ENCODE measurements around the gene PRR13. TPM values are rescaled to one million over a fixed set of nuclear protein-coding genes. Genes with fewer than 3 reads are reported as not detected.

Gene PRR13
- total and polyA plus RNA-seq, 2 of the 13 experiments (the other 11 are each of a cell fraction or from before 2014, with no cell fraction given) = 65.0 to 102 TPM

- TF ChIP-seq ZNF691 (CRISPR knock-in tag; IDR thresholded peaks at IDR 0.05; ENCODE audit: borderline replicate concordance, low read depth) (no peak), ZNF224 (CRISPR knock-in tag; IDR thresholded peaks at IDR 0.05) (0 out of 2 replicates have a peak, but pooled peaks have one; percentile 43), ZMAT3 (CRISPR knock-in tag; conservative IDR thresholded peaks at IDR 0.05) (no peak; the same call in 1 of the 2 replicates), MED1 (CRISPR knock-in tag; IDR thresholded peaks at IDR 0.05) (no peak), TBP (CRISPR knock-in tag; IDR thresholded peaks at IDR 0.05) (no peak), AGO2 (optimal IDR thresholded peaks at IDR 0.05; ENCODE audit: low read depth, low read length) (peak; percentile 94), KMT2B (CRISPR knock-in tag; IDR thresholded peaks at IDR 0.05) (no peak), SNAPC4 (CRISPR knock-in tag; IDR thresholded peaks at IDR 0.05) (no peak), ZNF598 (CRISPR knock-in tag; IDR thresholded peaks at IDR 0.05; ENCODE audit: borderline replicate concordance) (0 out of 2 replicates have a peak, but pooled peaks have one; percentile 6), ZNF850 (CRISPR knock-in tag; conservative IDR thresholded peaks at IDR 0.05) (0 out of 2 replicates have a peak, but pooled peaks have one; percentile 51), SOX5 (CRISPR knock-in tag; IDR thresholded peaks at IDR 0.05; ENCODE audit: borderline replicate concordance) (no peak), NFIC (IDR thresholded peaks at IDR 0.05; ENCODE audit: low read length) (no peak), ZNF704 (CRISPR knock-in tag; IDR thresholded peaks at IDR 0.05; ENCODE audit: borderline replicate concordance) (peak; percentile 37; the same call in 1 of the 2 replicates), MZF1 (CRISPR knock-in tag; IDR thresholded peaks at IDR 0.05; ENCODE audit: borderline replicate concordance) (no peak), PAX8 (CRISPR knock-in tag; IDR thresholded peaks at IDR 0.05; ENCODE audit: borderline replicate concordance) (no peak; the same call in 1 of the 2 replicates)
- TF ChIP-seq, protein P1, sequence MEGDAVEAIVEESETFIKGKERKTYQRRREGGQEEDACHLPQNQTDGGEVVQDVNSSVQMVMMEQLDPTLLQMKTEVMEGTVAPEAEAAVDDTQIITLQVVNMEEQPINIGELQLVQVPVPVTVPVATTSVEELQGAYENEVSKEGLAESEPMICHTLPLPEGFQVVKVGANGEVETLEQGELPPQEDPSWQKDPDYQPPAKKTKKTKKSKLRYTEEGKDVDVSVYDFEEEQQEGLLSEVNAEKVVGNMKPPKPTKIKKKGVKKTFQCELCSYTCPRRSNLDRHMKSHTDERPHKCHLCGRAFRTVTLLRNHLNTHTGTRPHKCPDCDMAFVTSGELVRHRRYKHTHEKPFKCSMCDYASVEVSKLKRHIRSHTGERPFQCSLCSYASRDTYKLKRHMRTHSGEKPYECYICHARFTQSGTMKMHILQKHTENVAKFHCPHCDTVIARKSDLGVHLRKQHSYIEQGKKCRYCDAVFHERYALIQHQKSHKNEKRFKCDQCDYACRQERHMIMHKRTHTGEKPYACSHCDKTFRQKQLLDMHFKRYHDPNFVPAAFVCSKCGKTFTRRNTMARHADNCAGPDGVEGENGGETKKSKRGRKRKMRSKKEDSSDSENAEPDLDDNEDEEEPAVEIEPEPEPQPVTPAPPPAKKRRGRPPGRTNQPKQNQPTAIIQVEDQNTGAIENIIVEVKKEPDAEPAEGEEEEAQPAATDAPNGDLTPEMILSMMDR (CRISPR knock-in tag; IDR thresholded peaks at IDR 0.05) = peak; percentile 51
- TF ChIP-seq, protein P2, sequence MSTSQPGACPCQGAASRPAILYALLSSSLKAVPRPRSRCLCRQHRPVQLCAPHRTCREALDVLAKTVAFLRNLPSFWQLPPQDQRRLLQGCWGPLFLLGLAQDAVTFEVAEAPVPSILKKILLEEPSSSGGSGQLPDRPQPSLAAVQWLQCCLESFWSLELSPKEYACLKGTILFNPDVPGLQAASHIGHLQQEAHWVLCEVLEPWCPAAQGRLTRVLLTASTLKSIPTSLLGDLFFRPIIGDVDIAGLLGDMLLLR (CRISPR knock-in tag; IDR thresholded peaks at IDR 0.05) = 0 out of 2 replicates have a peak, but pooled peaks have one; percentile 13
- TF ChIP-seq, protein P3, sequence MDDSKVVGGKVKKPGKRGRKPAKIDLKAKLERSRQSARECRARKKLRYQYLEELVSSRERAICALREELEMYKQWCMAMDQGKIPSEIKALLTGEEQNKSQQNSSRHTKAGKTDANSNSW (CRISPR knock-in tag; IDR thresholded peaks at IDR 0.05; ENCODE audit: borderline replicate concordance) = no peak
Measured at GRCh38 chr12:53452159-53453077, 10.9 kb downstream of the PRR13 start (continued).

Measured in HepG2 (cell line).